Gastroesophageal sphincter (tissue), 4 donors: ENCODE data around the gene ZBTB20. TPM values are rescaled to one million over a fixed set of nuclear protein-coding genes. Genes with fewer than 3 reads are reported as not detected.

Experiments
- ATAC-seq: fragments of 150-250 bp; one replicate; pipeline ENCODE4 v1.9.1; 2016; ENCODE audit warnings: mild to moderate bottlenecking, moderate library complexity
- H3K27ac ChIP-seq, 4 donors: fragments of 200-600 bp; sonication (generic) in 3 of 4; 1 replicate in 3 of 4; 2 replicates in 1 of 4; pipeline ENCODE4 v1.5.1; 2016 to 2019
- H3K27me3 ChIP-seq: fragments of 200-600 bp; sonication (generic); one replicate; pipeline ENCODE4 v1.5.1; 2019
- H3K36me3 ChIP-seq, 2 donors: fragments of 200-600 bp; sonication (generic); one replicate each; pipeline ENCODE4 v1.5.1; 2019; ENCODE audit warnings: control low read depth in 1 of 2
- H3K4me1 ChIP-seq, 3 donors: fragments of 200-600 bp; sonication (generic); 1 replicate in 2 of 3; 2 replicates in 1 of 3; pipeline ENCODE4 v1.5.1; 2016 to 2019; ENCODE audit warnings: control low read depth in 2 of 3
- H3K4me3 ChIP-seq, 2 donors: fragments of 200-600 bp; sonication (generic); one replicate each; pipeline ENCODE4 v1.5.1; 2019; ENCODE audit warnings: mild to moderate bottlenecking in 1 of 2, moderate library complexity in 1 of 2
- H3K9me3 ChIP-seq, 3 donors: fragments of 200-600 bp; sonication (generic); one replicate each; pipeline ENCODE4 v1.5.1; 2017 to 2019; ENCODE audit warnings: control low read depth in 2 of 3
- EP300 ChIP-seq: sonication (generic); formaldehyde crosslinking; IDR thresholded peaks from one replicate; pipeline ENCODE4 v1.6.1; 2017; ENCODE audit warnings: antibody characterized with exemption, mild to moderate bottlenecking
- POLR2A ChIP-seq, 2 donors: fragments of 450-650 bp; IDR thresholded peaks; one replicate each; pipeline ENCODE4 v1.6.1; 2017; ENCODE audit warnings: antibody characterized with exemption in 2 of 2, mild to moderate bottlenecking in 2 of 2, moderate library complexity in 1 of 2
- POLR2AphosphoS5 ChIP-seq: sonication (generic); formaldehyde crosslinking; IDR thresholded peaks from one replicate; pipeline ENCODE4 v1.6.1; 2017; ENCODE audit warnings: antibody characterized with exemption
- WGBS, 2 donors: methylation state at CpG; one replicate each; pipeline ENCODE4 v1.1.5; 2018; ENCODE audit warnings: low coverage in 1 of 2; 5-methylcytosine and 5-hydroxymethylcytosine counted together
- total RNA-seq, 4 donors: library from RNA; depleted of rRNA; stranded (reverse); fragments of >200 nt; gene quantifications; one replicate each; pipeline ENCODE4 v1.1.0, GENCODE V29; 2016
- TF ChIP-seq, protein P1 (sequence below), 4 experiments: fragments of 200-600 bp in 2 of 4; fragments of 450-650 bp in 2 of 4; sonication (generic) in 1 of 4; IDR thresholded peaks; one replicate each; pipeline ENCODE4 v1.5.1; 2017 to 2019; ENCODE audit warnings: antibody characterized with exemption in 4 of 4, mild to moderate bottlenecking in 2 of 4, moderate library complexity in 2 of 4

Gene ZBTB20
- total RNA-seq, 4 donors from 2014 or later: 53.1 to 113 (median 98.4) TPM

DNA sequence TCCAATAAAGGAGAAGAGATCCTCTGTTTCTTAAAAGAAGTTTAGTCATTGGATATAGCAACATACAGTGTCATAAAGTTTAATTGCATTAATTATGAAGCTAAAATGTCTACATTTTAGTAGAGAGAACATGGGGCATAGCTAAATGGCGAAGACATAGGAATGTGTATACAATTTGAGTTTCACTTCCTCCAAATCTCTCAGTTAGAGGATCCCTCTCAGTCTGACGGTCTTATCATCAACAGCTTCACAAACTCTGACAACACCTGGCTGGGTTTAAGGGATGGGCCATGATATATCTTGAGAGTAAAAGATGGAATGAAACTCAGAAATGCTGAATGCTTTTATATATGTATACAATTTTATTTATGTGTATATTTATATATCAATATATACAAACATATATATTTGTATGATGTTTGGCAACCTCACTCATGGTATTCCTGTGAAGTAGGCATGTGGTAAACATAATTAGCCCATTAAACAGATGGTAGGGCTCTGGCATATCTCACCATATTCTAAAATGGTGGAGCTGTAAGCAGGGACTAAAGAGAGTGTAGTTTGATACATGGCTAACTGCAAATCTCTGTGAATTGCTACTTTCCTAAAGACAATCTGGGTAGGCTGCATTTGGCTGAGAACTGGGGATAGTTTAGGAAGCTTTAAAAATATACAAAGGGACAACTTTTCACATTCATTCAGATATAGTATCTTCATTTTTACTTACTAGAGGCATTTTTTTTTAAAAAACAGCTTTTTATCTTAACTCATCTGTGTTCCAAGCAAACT, 741.7 kb downstream of the ZBTB20 start:
- TF ChIP-seq POLR2A (IDR thresholded peaks at IDR 0.05) (no peak), POLR2AphosphoS5 (no peak), EP300 (no peak)
- TF ChIP-seq, protein P1, sequence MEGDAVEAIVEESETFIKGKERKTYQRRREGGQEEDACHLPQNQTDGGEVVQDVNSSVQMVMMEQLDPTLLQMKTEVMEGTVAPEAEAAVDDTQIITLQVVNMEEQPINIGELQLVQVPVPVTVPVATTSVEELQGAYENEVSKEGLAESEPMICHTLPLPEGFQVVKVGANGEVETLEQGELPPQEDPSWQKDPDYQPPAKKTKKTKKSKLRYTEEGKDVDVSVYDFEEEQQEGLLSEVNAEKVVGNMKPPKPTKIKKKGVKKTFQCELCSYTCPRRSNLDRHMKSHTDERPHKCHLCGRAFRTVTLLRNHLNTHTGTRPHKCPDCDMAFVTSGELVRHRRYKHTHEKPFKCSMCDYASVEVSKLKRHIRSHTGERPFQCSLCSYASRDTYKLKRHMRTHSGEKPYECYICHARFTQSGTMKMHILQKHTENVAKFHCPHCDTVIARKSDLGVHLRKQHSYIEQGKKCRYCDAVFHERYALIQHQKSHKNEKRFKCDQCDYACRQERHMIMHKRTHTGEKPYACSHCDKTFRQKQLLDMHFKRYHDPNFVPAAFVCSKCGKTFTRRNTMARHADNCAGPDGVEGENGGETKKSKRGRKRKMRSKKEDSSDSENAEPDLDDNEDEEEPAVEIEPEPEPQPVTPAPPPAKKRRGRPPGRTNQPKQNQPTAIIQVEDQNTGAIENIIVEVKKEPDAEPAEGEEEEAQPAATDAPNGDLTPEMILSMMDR (IDR thresholded peaks at IDR 0.05): no peak
- Histone ChIP-seq H3K27ac (peak overlapping the region in 1 of 4 donors; percentile 9), H3K4me3 (no peak overlapping the region), H3K27me3 (no peaks in the 10 kb centered on the region), H3K36me3 (no peaks in the 10 kb centered on the region), H3K9me3 (no peaks in the 10 kb centered on the region), H3K4me1 (peaks cover 9 to 84% (median 16%) of the 10 kb centered on the region in 3 donors)
- ATAC-seq: no peak
- 75 to 87% methylated on average over 2 of the region's 2 CpGs for WGBS, 2 donors

DNA sequence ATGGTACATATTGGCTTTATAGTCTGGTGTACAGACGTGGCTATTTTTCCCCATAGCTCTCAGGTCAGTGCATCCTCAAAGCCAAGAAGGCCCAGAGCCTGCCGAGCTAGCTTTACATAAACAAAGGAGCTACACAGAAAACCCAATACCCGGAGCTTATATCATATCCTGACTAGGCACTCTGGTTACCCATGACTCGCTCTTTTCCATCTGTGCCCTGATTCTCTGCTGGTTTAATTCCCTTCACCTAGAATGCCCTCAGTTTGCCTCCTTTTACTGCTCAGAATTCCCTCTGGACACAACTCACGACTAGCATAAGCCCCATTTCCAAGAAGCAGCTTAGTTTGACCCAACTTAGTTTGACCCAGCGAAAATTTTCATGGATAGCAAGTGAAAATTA, 742.5 kb downstream of the ZBTB20 start:
- Histone ChIP-seq H3K4me1 (peaks cover 15 to 85% (median 22%) of the 10 kb centered on the region in 3 donors), H3K36me3 (no peaks in the 10 kb centered on the region), H3K27ac (peak overlapping the region in 2 of 4 donors; percentile 5 to 9), H3K4me3 (no peak overlapping the region), H3K9me3 (no peaks in the 10 kb centered on the region), H3K27me3 (no peaks in the 10 kb centered on the region)
- 45 to 56% methylated on average over 5 of the region's 6 CpGs for WGBS, 2 donors
- ATAC-seq: no peak
- TF ChIP-seq EP300 (no peak), POLR2A (IDR thresholded peaks at IDR 0.05) (no peak), POLR2AphosphoS5 (no peak)

DNA sequence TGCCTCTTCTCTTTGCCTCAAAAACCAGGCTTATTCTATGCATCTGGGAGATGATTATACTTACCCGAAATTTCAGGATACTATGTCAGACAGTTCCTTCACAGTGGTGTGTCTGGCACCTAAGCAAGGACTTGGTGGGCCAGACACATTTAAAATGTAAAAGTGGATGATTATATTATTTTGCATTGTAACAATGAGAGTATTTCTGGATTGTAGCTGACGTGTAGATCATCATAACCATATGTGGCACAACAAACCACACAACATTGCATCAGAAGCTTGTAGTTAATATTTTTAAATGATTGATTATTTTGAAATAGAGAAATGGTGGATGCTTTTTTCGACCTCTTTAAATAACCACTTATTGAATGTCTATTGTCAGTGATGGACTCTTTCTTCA, 744.2 kb downstream of the ZBTB20 start:
- Histone ChIP-seq H3K4me1 (peaks cover 15 to 71% (median 22%) of the 10 kb centered on the region in 3 donors), H3K27me3 (no peaks in the 10 kb centered on the region), H3K27ac (no peak overlapping the region), H3K36me3 (no peaks in the 10 kb centered on the region), H3K4me3 (no peak overlapping the region), H3K9me3 (no peaks in the 10 kb centered on the region)
- WGBS, 2 donors: 89 to 93% methylated on average over 3 of the region's 3 CpGs
- no peak for TF ChIP-seq POLR2A (IDR thresholded peaks at IDR 0.05)
- no peak for TF ChIP-seq POLR2AphosphoS5
- TF ChIP-seq, protein P1 (IDR thresholded peaks at IDR 0.05): no peak
- no peak for TF ChIP-seq EP300
- ATAC-seq: no peak

DNA sequence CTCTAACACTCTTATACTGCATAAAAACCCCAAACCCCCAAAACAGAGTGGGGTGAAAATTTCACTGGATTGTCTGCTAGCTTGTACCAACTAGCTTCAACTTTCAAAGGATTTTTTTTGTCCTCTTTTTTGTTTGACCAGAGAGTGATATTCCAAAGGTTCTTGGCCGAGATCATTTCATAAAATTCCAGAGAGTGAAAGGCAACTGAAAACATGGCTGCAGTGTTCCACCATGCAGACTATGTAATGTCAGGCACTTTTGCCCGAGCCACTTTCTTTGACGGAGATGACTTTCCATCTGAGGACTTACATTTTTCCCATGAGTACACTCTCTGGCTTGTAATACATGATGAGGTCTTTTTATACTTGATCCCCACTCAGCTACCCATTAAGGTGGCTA, 745.7 kb downstream of the ZBTB20 start:
- H3K36me3 ChIP-seq: no peaks in the 10 kb centered on the region
- H3K4me1 ChIP-seq: peaks cover 15 to 56% (median 22%) of the 10 kb centered on the region in 3 donors
- no peak for TF ChIP-seq POLR2A (IDR thresholded peaks at IDR 0.05)
- TF ChIP-seq, protein P1 (IDR thresholded peaks at IDR 0.05): no peak
- no peak for TF ChIP-seq EP300
- TF ChIP-seq POLR2AphosphoS5: no peak
- ATAC-seq: no peak
- 77 to 90% methylated on average over 3 of the region's 3 CpGs for WGBS, 2 donors
- H3K4me3 ChIP-seq: no peak overlapping the region
- peak overlapping the region in 3 of 4 donors; percentile 12 to 56 (median 55) for H3K27ac ChIP-seq
- no peaks in the 10 kb centered on the region for H3K27me3 ChIP-seq
- no peaks in the 10 kb centered on the region for H3K9me3 ChIP-seq

DNA sequence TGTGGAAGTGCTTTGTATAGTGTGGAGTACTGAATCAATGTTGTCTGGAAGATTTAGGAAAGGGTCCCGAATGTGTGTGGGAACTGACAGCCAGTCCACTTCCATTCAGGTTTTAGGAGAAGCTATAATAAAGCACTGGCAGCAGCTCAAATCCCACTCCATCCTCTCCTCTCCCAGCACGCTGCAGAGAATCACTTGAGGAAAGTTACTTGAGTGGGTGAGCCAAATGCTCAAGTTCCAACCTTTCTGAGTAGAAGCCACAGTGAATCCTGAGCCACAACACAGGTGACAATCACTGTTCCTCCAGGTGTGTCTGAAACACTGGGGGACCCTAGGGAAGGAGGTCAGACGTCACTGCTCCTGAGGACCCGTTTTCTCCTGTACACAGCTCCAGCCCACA, 746.7 kb downstream of the ZBTB20 start:
- ATAC-seq: no peak
- no peaks in the 10 kb centered on the region for H3K9me3 ChIP-seq
- H3K27ac ChIP-seq: peak overlapping the region in 3 of 4 donors; percentile 51 to 74 (median 55)
- WGBS, 2 donors: 27 to 31% methylated on average over 3 to 4 of the region's 4 CpGs
- H3K4me3 ChIP-seq: no peak overlapping the region
- H3K4me1 ChIP-seq: peaks cover 15 to 46% (median 17%) of the 10 kb centered on the region in 3 donors
- no peaks in the 10 kb centered on the region for H3K27me3 ChIP-seq
- TF ChIP-seq EP300 (no peak), POLR2A (IDR thresholded peaks at IDR 0.05) (no peak), POLR2AphosphoS5 (no peak)
- TF ChIP-seq, protein P1 (IDR thresholded peaks at IDR 0.05): no peak
- H3K36me3 ChIP-seq: no peaks in the 10 kb centered on the region
